BJ (cell line): Measurements from ENCODE around the gene RBBP8NL. TPM values are rescaled to one million over a fixed set of nuclear protein-coding genes. Genes with fewer than 3 reads are reported as not detected.

Source experiments
- CTCF ChIA-PET: fragments of 350-600 bp; formaldehyde crosslinking; extraction: SDS; loops from one replicate; lab custom pipeline; 2021; ENCODE audit warnings: antibody characterized with exemption, inconsistent platforms; lab: Yijun Ruan, JAX
- POLR2A ChIA-PET: fragments of 300-600 bp; sonication (Branson Sonifier 250); formaldehyde crosslinking; extraction: SDS; loops from one replicate; lab custom pipeline; 2021; ENCODE audit warnings: antibody characterized with exemption; lab: Charles Lee
- DNase-seq: peaks from one replicate; pipeline ENCODE4 v3.0.0-alpha.2; 2011; ENCODE audit warnings: low read depth
- H3K27me3 ChIP-seq: 2 replicates; pipeline ENCODE4 v1.6.0; 2011; ENCODE audit warnings: low read length; ENCODE audit not compliant: control insufficient read depth, insufficient read depth
- H3K36me3 ChIP-seq: 2 replicates; pipeline ENCODE4 v1.5.1; 2011; ENCODE audit warnings: low read length; ENCODE audit not compliant: control insufficient read depth, insufficient read depth
- H3K4me3 ChIP-seq: 2 replicates; pipeline ENCODE4 v1.5.1; 2011; ENCODE audit warnings: low read depth, mild to moderate bottlenecking, control low read depth, low read length
- CTCF ChIP-seq: IDR thresholded peaks from 2 replicates; pipeline ENCODE4 v1.5.1; 2011; ENCODE audit warnings: low read depth, mild to moderate bottlenecking, control low read depth, inconsistent platforms, low read length, moderate library complexity; ENCODE audit not compliant: insufficient read depth
- polyA plus RNA-seq: library from polyadenylated mRNA; depleted of rRNA; stranded (reverse); fragments of >200 nt; gene quantifications from 2 replicates; pipeline ENCODE4 v1.2.3, GENCODE V29; 2011

Gene RBBP8NL
- polyA plus RNA-seq, 1 experiment: not detected

GRCh38 chr20:62378215-62378614 is 49.1 kb downstream of the RBBP8NL start:
- no peak for TF ChIP-seq CTCF
- ChIA-PET POLR2A (no interaction called here), CTCF (interaction anchor here (1.2 to 2.0 kb wide), 2 partner anchors 9 to 76 kb away, joined by 3 to 6 read pairs; no protein-coding TSS in a partner anchor)

DNA sequence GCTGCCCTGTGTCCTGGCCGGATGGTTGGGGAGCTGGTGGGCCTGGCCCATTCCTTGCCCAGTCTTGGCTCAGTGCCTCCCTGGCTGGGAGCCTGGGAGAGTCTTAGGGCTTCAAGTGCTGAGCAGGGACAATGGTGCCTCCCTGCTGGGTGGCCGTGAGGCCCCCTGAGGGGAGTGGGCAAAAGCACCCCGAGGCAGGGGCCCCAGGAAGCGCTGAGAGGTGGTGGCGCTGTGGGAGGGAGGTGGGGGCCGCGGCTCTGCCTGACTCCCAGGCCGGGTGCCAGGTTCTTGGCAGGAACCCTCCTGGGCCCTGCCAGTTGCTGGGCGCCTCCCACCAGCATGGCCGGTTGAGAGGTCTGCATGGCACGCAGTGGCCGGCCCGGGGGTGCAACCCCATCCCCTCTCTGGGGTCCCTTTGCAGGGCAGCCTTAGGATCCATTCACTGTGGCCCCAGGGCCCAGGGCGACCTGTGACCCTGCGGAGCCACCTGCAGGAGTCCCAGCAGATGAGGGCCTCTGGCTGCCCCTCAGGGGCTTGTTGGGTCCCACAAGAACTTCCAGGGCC is 49.6 kb downstream of the RBBP8NL start:
- CTCF ChIA-PET: interaction anchor here (1.2 to 2.0 kb wide), 2 partner anchors 9 to 76 kb away, joined by 3 to 6 read pairs; no protein-coding TSS in a partner anchor
- no peaks in the 10 kb centered on the region for H3K27me3 ChIP-seq
- H3K4me3 ChIP-seq: no peak overlapping the region
- no peak for TF ChIP-seq CTCF
- peaks cover 6% of the 10 kb centered on the region for H3K36me3 ChIP-seq
- POLR2A ChIA-PET: no interaction called here
- no peak for DNase-seq

More at GRCh38 chr20:62378215-62378614, 49.1 kb downstream of the RBBP8NL start:
- Histone ChIP-seq H3K4me3 (no peak overlapping the region), H3K36me3 (peaks cover 6% of the 10 kb centered on the region), H3K27me3 (no peaks in the 10 kb centered on the region)
- DNase-seq: no peak

- POLR2A ChIA-PET: no interaction called here
- no peaks in the 10 kb centered on the region for H3K27me3 ChIP-seq
- no peak for TF ChIP-seq CTCF
- peaks cover 2% of the 10 kb centered on the region for H3K36me3 ChIP-seq
- no peak for DNase-seq
- CTCF ChIA-PET: interaction anchor here (1.2 to 2.2 kb wide), 3 partner anchors 8 to 75 kb away, joined by 3 to 7 read pairs (median 6); no protein-coding TSS in a partner anchor
- no peak overlapping the region for H3K4me3 ChIP-seq
Observed at GRCh38 chr20:62377064-62377461, 50.3 kb downstream of the RBBP8NL start.

- Histone ChIP-seq H3K27me3 (no peaks in the 10 kb centered on the region), H3K36me3 (no peaks in the 10 kb centered on the region; the same call in 1 of the 2 replicates), H3K4me3 (no peak overlapping the region)
- peak; percentile 47 for TF ChIP-seq CTCF
- DNase-seq: no peak
- ChIA-PET CTCF (interaction anchor here (0.5 to 3.1 kb wide), 12 partner anchors 8 to 366 kb away, joined by 3 to 20 read pairs (median 4); partner anchors contain the start of genes ADRM1, LAMA5 and RPS21), POLR2A (interaction anchor here (0.6 kb wide), 1 partner anchor 240 kb away, joined by 3 read pairs; no protein-coding TSS in a partner anchor)
Observed at GRCh38 chr20:62376112-62377063, 51.0 kb downstream of the RBBP8NL start.
